DMS 273 (cell line): Measurements from ENCODE around the gene TNS2.
A peak's percentile ranks its signal among the peaks of the same experiment; 100 is the strongest.

Experiments used
- DNase-seq: peaks from one replicate; lab custom pipeline; 2025; ENCODE audit not compliant: unreplicated experiment; lab: John Stamatoyannopoulos, UW

TNS2 gene

DNA sequence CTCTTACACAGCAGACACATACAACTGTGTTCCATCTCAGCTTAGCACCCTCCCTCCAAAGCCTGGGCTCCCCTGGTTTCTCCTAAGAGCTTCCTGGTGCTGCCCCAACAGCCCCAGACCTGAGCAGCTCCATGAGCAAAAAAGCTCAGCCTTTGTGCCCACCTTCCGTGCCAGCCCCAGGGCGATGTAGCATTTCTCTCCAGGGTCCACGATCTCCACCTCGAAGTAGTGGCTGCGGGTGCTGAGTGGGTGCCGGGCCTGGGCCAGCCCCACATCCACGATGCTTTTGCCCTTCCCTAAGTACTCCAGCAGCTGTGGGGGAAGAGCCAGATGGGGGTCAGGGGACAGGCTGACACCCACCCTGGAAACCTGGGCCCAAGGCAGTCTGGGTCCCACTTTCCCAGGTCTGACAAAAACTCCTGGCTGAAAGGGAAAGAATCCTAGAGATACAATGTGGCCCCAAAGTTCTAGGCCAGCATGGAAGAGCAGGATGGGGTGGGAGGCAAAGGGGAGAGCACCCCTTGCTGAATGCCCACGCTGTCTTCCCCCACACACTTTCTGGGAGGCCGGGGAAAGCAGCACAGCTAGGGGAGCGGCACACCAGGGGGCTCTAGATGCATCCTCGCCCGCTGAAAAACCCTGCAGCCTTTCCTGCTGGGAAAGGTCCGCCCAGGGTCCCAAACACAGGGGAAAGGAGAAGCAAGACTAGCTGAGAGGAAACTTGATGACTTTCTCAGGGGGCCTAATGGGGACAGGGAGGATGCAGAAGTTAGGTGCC is 18.3 kb downstream of the TNS2 start:
- no peak for DNase-seq

- DNase-seq = no peak
Observed at GRCh38 chr12:53068811-53069585, 19.1 kb downstream of the TNS2 start.

- DNase-seq = no peak
Observed at GRCh38 chr12:53069621-53070410, 20.0 kb downstream of the TNS2 start.

DNA sequence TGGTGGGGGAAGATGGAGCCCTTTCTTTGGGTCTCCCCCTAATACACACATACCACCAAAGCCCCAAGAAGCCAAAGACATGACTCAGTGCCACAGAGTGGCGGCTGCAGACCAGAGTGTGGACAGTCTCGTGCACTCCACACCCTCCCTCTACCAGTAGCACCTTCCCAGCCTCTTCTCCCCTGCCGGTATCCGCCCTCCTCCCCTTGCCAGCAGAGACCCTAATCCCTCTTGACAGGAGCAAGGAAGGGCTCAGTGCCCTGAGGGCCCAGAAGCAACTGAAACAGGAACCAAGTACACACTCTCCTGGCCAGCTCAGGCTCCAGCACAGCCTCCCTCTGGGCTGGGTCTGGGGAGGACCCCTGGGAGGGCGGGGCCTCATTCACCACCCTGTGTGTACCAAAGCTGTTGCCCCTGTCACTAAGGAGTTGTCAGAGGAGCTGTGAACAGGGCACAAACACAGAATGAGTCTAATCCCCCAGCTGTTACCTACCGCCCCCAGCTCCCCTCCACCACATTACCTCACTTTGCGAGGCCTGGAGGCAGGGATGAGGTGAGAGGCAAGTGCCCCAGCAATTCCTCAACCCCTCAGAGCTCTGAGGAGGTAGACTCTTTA is 21.1 kb downstream of the TNS2 start:
- DNase-seq = no peak

- peak; percentile 40 for DNase-seq
Observed at GRCh38 chr12:53071591-53072551, 22.0 kb downstream of the TNS2 start.

DNA sequence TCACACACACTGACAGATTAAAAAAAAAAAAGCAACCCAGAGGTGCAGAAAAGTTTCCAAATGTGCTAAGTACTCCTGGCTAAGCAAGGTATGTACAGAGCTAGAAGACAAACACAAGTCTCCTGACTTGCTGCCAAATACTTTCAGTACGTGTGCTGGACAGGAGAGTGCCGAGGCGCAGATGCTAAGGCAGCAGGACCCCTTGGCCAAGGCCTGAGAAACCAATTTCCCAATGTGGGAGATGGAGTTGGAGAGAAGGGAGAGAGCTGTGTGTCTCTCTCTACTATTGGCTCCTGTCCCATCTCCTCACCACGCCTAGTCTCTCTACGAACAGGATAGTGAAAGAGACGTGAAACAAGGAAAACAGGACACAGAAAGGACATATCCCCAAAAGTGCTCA is 24.0 kb downstream of the TNS2 start:
- no peak for DNase-seq

DNA sequence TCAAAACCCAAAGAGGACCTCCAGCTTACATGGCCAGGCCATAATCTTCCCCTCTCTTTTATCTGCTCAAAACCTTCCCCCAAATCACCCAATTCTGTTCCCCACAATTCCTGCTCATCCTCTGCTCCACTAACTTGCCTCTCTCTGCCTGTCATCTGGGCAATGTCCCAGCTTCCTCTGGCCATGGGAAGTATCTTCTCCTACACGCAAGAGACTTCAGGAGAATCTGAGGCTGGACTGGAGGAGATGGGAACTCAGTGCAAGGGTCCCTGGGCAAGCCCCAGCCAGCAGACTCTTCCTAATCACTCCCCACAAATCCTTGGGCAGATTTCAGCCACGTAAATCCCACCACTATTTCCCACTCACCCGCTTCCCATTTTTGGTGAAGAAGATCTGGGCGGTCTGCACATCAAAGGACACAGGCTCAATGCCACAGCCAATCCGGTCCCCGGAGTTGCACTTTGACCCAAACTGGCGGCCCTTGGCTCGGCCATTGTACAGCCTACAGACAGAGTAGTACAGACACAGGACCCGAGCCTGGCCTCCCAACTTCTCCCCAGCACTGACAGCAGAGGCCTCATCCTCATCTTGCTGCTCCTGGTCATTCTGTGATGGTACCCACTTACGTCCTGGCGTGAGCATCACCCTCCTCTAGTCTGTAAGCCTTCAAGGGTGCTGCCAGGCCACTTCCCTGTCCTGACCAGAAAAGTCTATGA is 24.6 kb downstream of the TNS2 start:
- DNase-seq = no peak

DNA sequence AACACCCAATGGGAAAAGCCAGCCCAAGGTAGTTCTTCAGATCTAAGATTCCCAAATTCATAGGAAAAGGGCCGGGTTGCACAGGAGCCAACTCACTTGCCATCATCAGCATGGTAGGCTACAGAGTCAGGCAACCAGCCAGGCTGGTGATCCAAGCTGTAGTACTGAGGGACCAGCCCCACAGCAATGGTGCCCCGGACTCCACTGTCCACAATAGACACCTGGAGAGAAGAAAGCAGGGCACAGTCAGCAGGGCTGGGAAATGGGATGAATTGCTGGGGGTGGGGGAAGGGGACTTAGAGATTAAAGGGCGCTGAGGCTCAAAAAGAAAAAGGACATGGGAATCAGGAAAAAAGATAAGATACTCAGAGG is 25.1 kb downstream of the TNS2 start:
- DNase-seq = no peak

DNA sequence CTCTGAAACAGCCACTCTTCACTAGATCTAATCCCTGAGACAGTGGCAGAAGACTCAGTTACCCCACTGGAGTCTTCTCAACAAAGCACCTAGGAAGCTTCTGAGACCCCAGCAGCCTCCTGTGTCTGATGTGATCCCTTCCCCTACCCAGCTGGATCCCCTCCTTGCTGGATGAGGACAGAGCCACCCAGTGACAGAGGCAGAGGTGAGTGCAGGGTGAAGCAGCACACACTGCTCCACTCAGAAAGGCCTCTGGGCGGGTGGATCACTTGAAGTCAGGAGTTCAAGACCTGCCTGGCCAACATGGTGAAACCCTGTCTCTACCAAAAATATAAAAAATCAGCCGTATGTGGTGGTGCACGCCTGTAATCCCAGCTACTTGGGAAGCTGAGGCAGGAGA is 26.6 kb downstream of the TNS2 start:
- no peak for DNase-seq

DNA sequence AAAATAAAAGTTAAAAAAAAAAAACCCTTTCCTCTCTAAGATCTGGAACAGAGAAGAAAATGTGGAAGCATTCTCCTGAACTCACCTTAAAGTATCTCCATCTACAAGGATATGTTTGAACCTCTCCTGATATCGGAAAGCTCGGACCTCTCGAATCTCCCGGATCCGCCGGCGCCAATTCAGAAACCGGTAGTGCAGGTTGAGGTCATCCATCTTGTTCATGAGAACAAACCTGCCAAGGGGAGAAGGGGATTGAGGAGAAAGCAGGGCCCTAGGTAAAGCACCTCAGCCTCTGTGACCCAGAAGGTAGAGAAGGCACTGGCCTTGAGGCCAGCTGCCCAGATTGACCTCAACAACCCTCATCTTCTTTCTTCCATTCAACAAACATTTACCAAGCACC is 27.2 kb downstream of the TNS2 start:
- no peak for DNase-seq

DNA sequence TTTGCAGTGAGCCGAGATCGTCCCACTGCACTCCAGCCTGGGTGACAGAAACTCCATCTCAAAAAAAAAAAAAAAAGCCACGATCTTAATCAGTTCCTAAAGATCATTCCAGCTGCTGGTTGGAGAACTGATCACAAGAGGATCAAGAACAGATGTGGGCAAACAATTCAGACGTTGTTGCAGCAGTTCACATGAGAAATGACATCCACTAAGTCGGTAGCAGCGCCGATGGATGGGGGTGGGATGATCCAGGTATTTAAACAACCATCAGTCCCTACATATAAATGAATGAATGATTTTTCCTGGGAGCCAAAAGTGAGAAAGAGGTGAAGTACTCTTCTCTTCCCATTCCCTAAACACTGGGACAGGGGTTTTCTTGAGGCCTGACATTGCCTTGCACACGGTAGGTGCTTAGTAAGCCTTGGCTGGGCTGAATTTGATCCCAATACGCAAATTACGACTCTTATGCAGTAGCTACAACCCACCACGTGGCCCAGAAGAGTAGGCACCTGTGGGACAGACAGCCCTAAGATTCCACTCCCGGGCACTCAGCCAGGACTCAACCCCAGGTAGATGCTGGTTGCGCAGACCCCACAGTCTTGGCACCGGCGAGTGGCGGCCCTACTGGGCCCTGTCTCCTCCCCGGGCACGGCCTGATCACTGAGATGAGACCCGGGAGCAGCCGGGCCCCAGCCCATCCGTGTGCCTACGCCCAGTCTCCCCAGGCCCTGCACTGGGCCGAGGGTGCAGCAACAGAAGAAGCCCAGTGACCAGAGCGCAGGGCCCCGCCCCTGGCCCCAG is 28.8 kb downstream of the TNS2 start:
- DNase-seq = peak; percentile 63

DNA sequence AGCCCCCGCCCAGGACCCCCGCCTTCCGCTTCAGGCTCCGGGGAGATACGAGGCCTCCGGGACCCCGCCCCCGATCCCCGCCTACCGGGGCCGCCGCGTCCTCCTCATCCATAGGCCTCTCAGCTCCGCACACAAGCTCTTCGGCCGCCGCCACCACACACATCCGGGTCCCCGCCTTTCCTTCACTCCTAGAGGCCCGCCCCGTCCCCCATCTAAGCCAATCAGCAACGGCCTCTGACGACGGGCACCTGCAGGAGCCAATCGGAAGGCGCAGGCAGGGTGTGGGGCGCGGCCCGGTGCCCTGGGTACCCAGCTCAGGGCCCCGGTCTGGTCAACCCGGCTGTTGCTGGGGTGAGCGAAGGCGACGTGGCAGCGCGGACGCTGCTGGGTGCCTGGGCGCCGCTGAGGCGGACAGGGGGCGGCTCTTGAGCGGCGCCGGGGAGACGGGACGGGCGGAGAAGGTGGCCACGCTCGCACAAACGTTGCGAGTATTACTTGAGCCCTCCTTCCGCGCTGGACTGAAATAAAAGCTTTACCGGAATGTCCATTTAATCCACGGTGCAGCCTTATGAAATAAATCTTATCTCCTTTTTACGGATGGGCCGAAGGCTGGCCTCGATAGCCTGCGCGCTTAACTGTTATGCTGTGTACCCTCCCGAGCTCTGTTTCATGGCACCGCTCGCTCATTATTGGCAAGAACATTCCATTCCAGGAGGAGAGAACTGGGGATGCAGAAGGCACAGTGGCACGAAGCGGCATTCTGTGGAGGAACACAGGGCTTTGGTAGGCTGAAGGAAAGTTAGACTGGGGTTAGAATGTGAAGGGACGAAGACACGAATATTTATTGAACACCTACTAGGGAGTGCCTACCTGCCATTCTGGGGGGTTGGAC is 29.6 kb downstream of the TNS2 start, which contains the start of gene SPRYD3:
Gene SPRYD3, minus strand, starts transcription at position 165 of the 892 bp plus-strand sequence. Its CDS starts 57 bp downstream, at position 108.
- DNase-seq = peak; percentile 94

DNA sequence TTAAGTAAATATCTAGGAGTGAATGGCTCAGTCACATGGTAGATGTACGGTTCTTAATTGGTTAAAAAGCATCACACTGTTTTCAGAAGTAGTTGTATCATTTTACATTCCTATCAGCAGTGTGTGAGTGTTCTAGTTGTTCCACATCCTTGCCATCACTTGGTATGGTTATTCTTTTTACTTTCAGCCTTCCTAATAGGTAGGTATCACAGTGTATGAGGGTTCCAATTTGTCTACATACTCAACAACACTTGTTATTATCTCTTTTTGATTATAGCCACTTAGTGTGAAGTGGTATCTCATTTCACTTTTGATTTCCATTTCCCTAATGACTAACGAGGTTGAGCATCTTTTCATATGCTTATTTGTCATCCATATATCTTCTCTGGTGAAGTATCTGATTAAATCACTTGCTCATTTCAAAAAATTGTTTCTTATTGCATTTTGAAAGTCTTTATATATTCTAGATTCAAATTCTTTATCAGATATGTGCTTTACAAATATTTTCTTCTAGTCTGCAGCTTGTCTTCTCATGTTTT is 32.8 kb downstream of the TNS2 start:
- DNase-seq = no peak

DNA sequence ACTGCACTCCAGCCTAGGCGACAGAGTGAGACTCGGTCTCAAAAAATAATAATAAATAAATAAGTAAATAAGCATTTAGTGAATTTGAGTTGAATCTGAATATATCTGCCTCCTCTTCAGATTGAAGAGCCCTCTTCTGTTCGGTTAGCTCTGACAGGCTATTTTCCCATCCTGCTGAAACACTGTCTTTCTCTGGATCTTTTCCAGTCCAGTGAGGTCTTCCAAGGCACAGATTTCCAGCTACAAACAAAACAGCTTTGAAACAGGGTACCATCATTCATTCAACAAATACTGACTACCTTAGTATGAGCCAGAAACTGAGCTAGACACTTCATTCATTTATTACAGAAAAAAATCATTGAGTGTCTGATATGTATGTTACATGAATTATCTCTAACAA is 36.5 kb downstream of the TNS2 start:
- no peak for DNase-seq

GRCh38 chr12:53090105-53090504 is 40.2 kb downstream of the TNS2 start:
- no peak for DNase-seq

- DNase-seq = no peak
Observed at GRCh38 chr12:53090554-53090953, 40.7 kb downstream of the TNS2 start.

- no peak for DNase-seq
Observed at GRCh38 chr12:53091756-53092155, 41.9 kb downstream of the TNS2 start.
